ENCODE measurements around the gene SLC43A2.

- TF ChIP-seq POLR2A (IDR thresholded peaks at IDR 0.05; ENCODE audit: borderline replicate concordance, extremely low read depth, insufficient read depth, insufficient read length) (no peak), ELF1 (IDR thresholded peaks at IDR 0.05; ENCODE audit: borderline replicate concordance, low read depth) (no peak)
- TF ChIP-seq, protein P1, sequence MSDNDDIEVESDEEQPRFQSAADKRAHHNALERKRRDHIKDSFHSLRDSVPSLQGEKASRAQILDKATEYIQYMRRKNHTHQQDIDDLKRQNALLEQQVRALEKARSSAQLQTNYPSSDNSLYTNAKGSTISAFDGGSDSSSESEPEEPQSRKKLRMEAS (IDR thresholded peaks at IDR 0.05), result no peak
Measured at GRCh38 chr17:1529863-1530262, 98.8 kb downstream of the SLC43A2 start.
